Mucosa of stomach (tissue), 1 donor: ENCODE measurements around the gene CDKN2B.

ENCODE experiments used
- H3K27me3 ChIP-seq: one replicate; pipeline ENCODE4 v1.7.0; 2013; ENCODE audit warnings: mild to moderate bottlenecking, low read length; ENCODE audit not compliant: control insufficient read depth, insufficient read depth
- H3K36me3 ChIP-seq: one replicate; pipeline ENCODE4 v1.7.0; 2013; ENCODE audit warnings: low read length; ENCODE audit not compliant: control insufficient read depth, insufficient read depth
- H3K4me1 ChIP-seq: one replicate; pipeline ENCODE4 v1.7.0; 2013; ENCODE audit warnings: mild to moderate bottlenecking, low read length; ENCODE audit not compliant: control insufficient read depth, insufficient read depth
- H3K4me3 ChIP-seq: one replicate; pipeline ENCODE4 v1.7.0; 2013; ENCODE audit warnings: low read length
- H3K9ac ChIP-seq: one replicate; pipeline ENCODE4 v1.7.0; 2013; ENCODE audit warnings: mild to moderate bottlenecking, low read length, moderate library complexity
- H3K9me3 ChIP-seq: one replicate; pipeline ENCODE4 v1.7.0; 2013; ENCODE audit warnings: mild to moderate bottlenecking, low read length, moderate library complexity; ENCODE audit not compliant: control insufficient read depth
- donor health status: Pancreatic carcinoma.

CDKN2B gene

GRCh38 chr9:22031655-22032411, 22.7 kb upstream of the CDKN2B start:
- no peaks in the 10 kb centered on the region for H3K9me3 ChIP-seq
- H3K27me3 ChIP-seq = no peaks in the 10 kb centered on the region
- H3K4me3 ChIP-seq = no peak overlapping the region
- no peaks in the 10 kb centered on the region for H3K36me3 ChIP-seq
- no peak overlapping the region for H3K9ac ChIP-seq
- peaks cover 7% of the 10 kb centered on the region for H3K4me1 ChIP-seq

GRCh38 chr9:22030101-22030598, 21.0 kb upstream of the CDKN2B start:
- H3K4me3 ChIP-seq = no peak overlapping the region
- no peak overlapping the region for H3K9ac ChIP-seq
- no peaks in the 10 kb centered on the region for H3K27me3 ChIP-seq
- H3K4me1 ChIP-seq = peaks cover 7% of the 10 kb centered on the region
- H3K9me3 ChIP-seq = no peaks in the 10 kb centered on the region
- no peaks in the 10 kb centered on the region for H3K36me3 ChIP-seq

- no peaks in the 10 kb centered on the region for H3K27me3 ChIP-seq
- peaks cover 7% of the 10 kb centered on the region for H3K4me1 ChIP-seq
- H3K9me3 ChIP-seq = no peaks in the 10 kb centered on the region
- H3K9ac ChIP-seq = no peak overlapping the region
- no peak overlapping the region for H3K4me3 ChIP-seq
- H3K36me3 ChIP-seq = no peaks in the 10 kb centered on the region
Observed at GRCh38 chr9:22029231-22029630, 20.1 kb upstream of the CDKN2B start.

GRCh38 chr9:22028394-22028793, 19.3 kb upstream of the CDKN2B start:
- H3K4me1 ChIP-seq = peaks cover 7% of the 10 kb centered on the region
- no peak overlapping the region for H3K9ac ChIP-seq
- no peak overlapping the region for H3K4me3 ChIP-seq
- H3K36me3 ChIP-seq = no peaks in the 10 kb centered on the region
- H3K27me3 ChIP-seq = no peaks in the 10 kb centered on the region
- no peaks in the 10 kb centered on the region for H3K9me3 ChIP-seq

- no peaks in the 10 kb centered on the region for H3K27me3 ChIP-seq
- H3K9ac ChIP-seq = no peak overlapping the region
- no peaks in the 10 kb centered on the region for H3K36me3 ChIP-seq
- H3K4me1 ChIP-seq = peaks cover 7% of the 10 kb centered on the region
- H3K9me3 ChIP-seq = no peaks in the 10 kb centered on the region
- no peak overlapping the region for H3K4me3 ChIP-seq
Observed at GRCh38 chr9:22026696-22027095, 17.6 kb upstream of the CDKN2B start.

- Histone ChIP-seq H3K36me3 (no peaks in the 10 kb centered on the region), H3K9me3 (no peaks in the 10 kb centered on the region), H3K27me3 (no peaks in the 10 kb centered on the region), H3K4me3 (no peak overlapping the region), H3K9ac (no peak overlapping the region), H3K4me1 (no peaks in the 10 kb centered on the region)
Observed at GRCh38 chr9:22022396-22022795, 13.3 kb upstream of the CDKN2B start.

GRCh38 chr9:22010866-22011625, 1.9 kb upstream of the CDKN2B start:
- H3K27me3 ChIP-seq = peaks cover 14% of the 10 kb centered on the region
- H3K4me1 ChIP-seq = peaks cover under 1% of the 10 kb centered on the region
- no peak overlapping the region for H3K4me3 ChIP-seq
- no peaks in the 10 kb centered on the region for H3K36me3 ChIP-seq
- no peaks in the 10 kb centered on the region for H3K9me3 ChIP-seq
- no peak overlapping the region for H3K9ac ChIP-seq

- Histone ChIP-seq H3K36me3 (no peaks in the 10 kb centered on the region), H3K4me3 (no peak overlapping the region), H3K9ac (peak overlapping the region; percentile 42), H3K4me1 (peaks cover 8% of the 10 kb centered on the region), H3K27me3 (peaks cover 30% of the 10 kb centered on the region), H3K9me3 (no peaks in the 10 kb centered on the region)
Observed at GRCh38 chr9:22009506-22009867, 382 bp upstream of the CDKN2B start.

GRCh38 chr9:22008384-22008716, 755 bp downstream of the CDKN2B start:
- Histone ChIP-seq H3K36me3 (no peaks in the 10 kb centered on the region), H3K4me1 (peaks cover 8% of the 10 kb centered on the region), H3K4me3 (peak overlapping the region; percentile 92), H3K9me3 (no peaks in the 10 kb centered on the region), H3K27me3 (peaks cover 31% of the 10 kb centered on the region), H3K9ac (peak overlapping the region; percentile 79)

GRCh38 chr9:22005702-22006606, 3.2 kb downstream of the CDKN2B start:
- no peaks in the 10 kb centered on the region for H3K36me3 ChIP-seq
- no peak overlapping the region for H3K4me3 ChIP-seq
- peaks cover 33% of the 10 kb centered on the region for H3K27me3 ChIP-seq
- H3K9me3 ChIP-seq = no peaks in the 10 kb centered on the region
- peaks cover 8% of the 10 kb centered on the region for H3K4me1 ChIP-seq
- H3K9ac ChIP-seq = no peak overlapping the region

GRCh38 chr9:22005021-22005701, 3.9 kb downstream of the CDKN2B start:
- Histone ChIP-seq H3K36me3 (no peaks in the 10 kb centered on the region), H3K4me3 (no peak overlapping the region), H3K9ac (no peak overlapping the region), H3K27me3 (peaks cover 28% of the 10 kb centered on the region), H3K4me1 (peaks cover 8% of the 10 kb centered on the region), H3K9me3 (no peaks in the 10 kb centered on the region)
